ENCODE results near the gene ACSF3. TPM values are rescaled to one million over a fixed set of nuclear protein-coding genes. Genes with fewer than 3 reads are reported as not detected.
A peak's percentile ranks its signal among the peaks of the same experiment; 100 is the strongest.

Gene ACSF3
- total and polyA plus RNA-seq, 3 experiments from 2014 or later, result 35.5 to 43.9 (median 43.6) TPM

DNA sequence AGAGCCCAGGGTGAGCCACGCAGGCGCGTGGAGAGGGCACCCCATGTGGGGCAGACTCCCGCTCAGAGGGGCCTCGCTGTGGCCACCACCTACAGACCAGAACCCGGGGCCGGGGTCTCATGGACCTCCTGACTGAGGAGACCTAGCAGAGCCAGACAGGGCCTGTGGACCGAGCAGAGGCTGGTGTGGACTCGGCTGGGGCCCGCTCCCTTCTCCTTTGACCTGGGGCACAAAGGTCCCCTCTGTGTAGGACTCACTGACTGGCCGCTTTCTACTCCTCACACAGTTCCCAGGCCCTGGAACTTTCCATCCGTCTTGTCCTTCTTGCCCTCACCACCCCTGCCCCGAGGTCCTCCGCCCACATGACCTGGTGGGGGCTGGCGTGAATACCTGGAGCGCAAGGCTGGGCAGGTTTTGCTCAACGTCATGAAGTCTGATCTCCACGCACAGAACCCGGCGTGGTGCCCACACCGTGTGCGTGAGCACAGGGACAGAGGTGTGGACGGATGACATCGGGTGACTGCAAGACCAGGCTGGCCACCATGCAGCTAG, 44.7 kb upstream of the ACSF3 start:
- POLR2A ChIA-PET, result no interaction called here
- H3K27ac Mint-ChIP-seq, result no peak overlapping the region

DNA sequence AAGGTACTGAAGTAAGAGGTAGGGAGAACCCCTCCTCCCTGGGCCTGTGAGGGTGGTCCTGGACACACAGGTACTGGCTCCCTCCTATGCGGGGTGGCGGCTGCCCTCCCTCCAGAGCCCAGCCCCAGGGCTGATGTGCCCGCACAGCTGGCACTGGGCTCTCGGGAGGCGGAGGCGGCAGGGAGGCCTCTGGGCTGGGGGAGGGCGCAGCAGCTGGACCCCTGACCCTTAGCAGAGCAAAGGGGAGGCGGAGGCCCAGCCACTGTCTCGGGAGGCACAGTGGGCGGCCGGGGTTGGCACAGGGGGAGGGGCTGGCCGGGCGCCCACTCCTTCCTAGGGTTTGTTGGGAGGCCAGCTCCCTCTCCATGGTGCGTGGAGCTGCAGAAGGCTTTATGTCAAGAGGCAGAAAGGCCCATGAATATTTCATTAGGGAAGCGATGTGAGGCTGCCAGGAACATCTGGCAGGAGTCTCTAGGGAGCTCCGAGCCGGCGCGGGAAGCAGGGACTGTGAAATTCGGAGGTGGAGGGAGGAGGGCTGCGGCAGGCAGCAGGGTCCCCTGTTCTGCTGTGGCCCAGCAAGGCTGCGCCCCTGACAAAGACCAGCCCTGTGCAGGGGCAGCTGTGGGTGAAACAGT, 44.1 kb upstream of the ACSF3 start:
- Histone ChIP-seq H3K36me3 (ENCODE audit: insufficient read depth, low read length) (no peaks in the 10 kb centered on the region), H3K4me1 (ENCODE audit: insufficient read depth, low read length) (no peaks in the 10 kb centered on the region), H3K9me3 (ENCODE audit: low read length) (no peaks in the 10 kb centered on the region), H3K27me3 (ENCODE audit: insufficient read depth, low read length, poor library complexity, severe bottlenecking) (no peaks in the 10 kb centered on the region), H3K27ac (ENCODE audit: low read depth, low read length) (no peak overlapping the region), H3K4me3 (ENCODE audit: low read length) (no peak overlapping the region)
- Mint-ChIP-seq H3K36me3 (no peaks in the 10 kb centered on the region), H3K4me3 (no peak overlapping the region), H3K27me3 (peaks cover 0 to 4% of the 10 kb centered on the region in 2 donors), H3K27ac (no peak overlapping the region), H3K4me1 (no peaks in the 10 kb centered on the region), H3K9me3 (no peaks in the 10 kb centered on the region)
- ChIA-PET POLR2A (no interaction called here), CTCF (no interaction called here)
- DNase-seq, result peak in 1 of 5 donors; percentile 18

More for the DNA sequence above, 44.7 kb upstream of the ACSF3 start:
- no peaks in the 10 kb centered on the region for H3K9me3 ChIP-seq (ENCODE audit: low read length)
- no peak overlapping the region for H3K27ac ChIP-seq (ENCODE audit: low read depth, low read length)
- CTCF ChIA-PET, result no interaction called here
- peak in 1 of 5 donors; percentile 37 for DNase-seq
- Mint-ChIP-seq H3K27me3 (peaks cover 0 to 4% of the 10 kb centered on the region in 2 donors), H3K9me3 (no peaks in the 10 kb centered on the region), H3K36me3 (no peaks in the 10 kb centered on the region), H3K4me3 (no peak overlapping the region), H3K4me1 (no peaks in the 10 kb centered on the region)
- no peaks in the 10 kb centered on the region for H3K4me1 ChIP-seq (ENCODE audit: insufficient read depth, low read length)
- no peaks in the 10 kb centered on the region for H3K36me3 ChIP-seq (ENCODE audit: insufficient read depth, low read length)
- H3K4me3 ChIP-seq (ENCODE audit: low read length), result no peak overlapping the region
- H3K27me3 ChIP-seq (ENCODE audit: insufficient read depth, low read length, poor library complexity, severe bottlenecking), result no peaks in the 10 kb centered on the region

DNA sequence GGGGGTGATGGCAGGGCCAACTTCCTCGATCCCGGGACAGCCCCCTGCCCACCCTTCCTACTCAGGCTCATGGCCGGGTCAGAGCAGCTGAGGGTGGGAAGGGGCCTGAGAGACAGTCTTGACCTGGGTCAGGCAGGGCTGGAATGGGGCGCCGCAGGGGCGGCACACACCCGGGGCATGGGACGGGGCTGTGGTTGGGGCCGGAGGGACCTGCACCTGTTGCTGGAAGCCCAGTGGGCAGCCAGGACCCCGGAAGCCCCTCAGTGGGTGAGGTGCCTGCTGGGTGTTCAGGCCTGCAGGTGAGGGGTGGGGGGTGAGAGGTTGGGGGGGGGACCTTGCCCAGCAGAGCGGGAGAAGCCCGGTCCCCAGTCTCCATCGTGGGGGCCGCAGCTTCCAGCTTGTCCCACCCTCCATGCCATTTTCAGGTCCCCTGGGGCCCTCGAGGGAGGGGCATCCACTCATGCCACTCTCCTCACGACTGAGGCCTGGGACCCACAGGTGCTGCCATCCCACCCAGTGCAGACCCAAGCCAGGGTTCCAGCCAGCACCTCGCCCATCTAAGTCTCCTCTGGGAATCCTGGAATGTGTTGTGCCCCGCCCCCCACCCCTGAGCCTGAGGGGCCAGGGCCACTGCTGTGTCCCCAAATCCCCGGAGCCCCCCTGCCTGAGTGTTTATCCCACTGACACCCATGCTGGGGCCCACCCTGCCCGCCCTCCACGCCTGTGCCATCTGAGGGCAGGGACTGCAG, 43.4 kb upstream of the ACSF3 start:
- no peak for DNase-seq
- no peak overlapping the region for H3K27ac Mint-ChIP-seq
- Histone ChIP-seq H3K36me3 (ENCODE audit: insufficient read depth, low read length) (no peaks in the 10 kb centered on the region), H3K27me3 (ENCODE audit: insufficient read depth, low read length, poor library complexity, severe bottlenecking) (no peaks in the 10 kb centered on the region), H3K4me1 (ENCODE audit: insufficient read depth, low read length) (no peaks in the 10 kb centered on the region), H3K27ac (ENCODE audit: low read depth, low read length) (no peak overlapping the region), H3K4me3 (ENCODE audit: low read length) (no peak overlapping the region), H3K9me3 (ENCODE audit: low read length) (no peaks in the 10 kb centered on the region)
- ChIA-PET CTCF (no interaction called here), POLR2A (no interaction called here)
- no peaks in the 10 kb centered on the region for H3K36me3 Mint-ChIP-seq
- H3K27me3 Mint-ChIP-seq, result peaks cover 0 to 4% of the 10 kb centered on the region in 2 donors
- H3K4me3 Mint-ChIP-seq, result no peak overlapping the region
- H3K4me1 Mint-ChIP-seq, result no peaks in the 10 kb centered on the region
- no peaks in the 10 kb centered on the region for H3K9me3 Mint-ChIP-seq

DNA sequence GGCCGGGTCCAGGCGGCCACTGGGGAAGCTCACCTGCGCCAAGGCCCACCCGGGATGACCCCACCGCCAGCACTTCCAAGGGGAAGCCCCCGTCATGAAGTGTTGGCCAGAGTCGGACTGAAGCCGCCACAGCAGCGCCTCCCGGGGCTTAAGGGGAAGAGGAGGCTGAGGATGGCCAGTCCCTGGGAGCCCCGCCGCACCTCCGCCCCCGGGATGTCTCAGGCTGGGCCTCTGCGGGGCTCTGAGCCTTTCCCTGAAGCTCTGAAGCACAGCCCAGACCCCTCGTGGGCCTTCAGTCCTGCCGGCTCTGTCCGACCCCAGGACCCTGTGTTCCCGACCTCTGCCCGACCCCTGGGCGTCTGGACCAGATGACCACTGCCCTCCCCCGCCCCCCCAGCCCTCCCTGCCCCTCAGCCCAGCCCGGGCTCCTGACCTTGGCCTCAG, 42.8 kb upstream of the ACSF3 start:
- H3K27me3 ChIP-seq (ENCODE audit: insufficient read depth, low read length, poor library complexity, severe bottlenecking), result no peaks in the 10 kb centered on the region
- no peak overlapping the region for H3K27ac ChIP-seq (ENCODE audit: low read depth, low read length)
- no peak overlapping the region for H3K4me3 Mint-ChIP-seq
- no peak for DNase-seq
- no peaks in the 10 kb centered on the region for H3K9me3 Mint-ChIP-seq
- ChIA-PET POLR2A (no interaction called here), CTCF (no interaction called here)
- no peaks in the 10 kb centered on the region for H3K9me3 ChIP-seq (ENCODE audit: low read length)
- H3K36me3 Mint-ChIP-seq, result no peaks in the 10 kb centered on the region
- H3K4me1 Mint-ChIP-seq, result no peaks in the 10 kb centered on the region
- H3K4me1 ChIP-seq (ENCODE audit: insufficient read depth, low read length), result no peaks in the 10 kb centered on the region
- H3K4me3 ChIP-seq (ENCODE audit: low read length), result no peak overlapping the region
- H3K27me3 Mint-ChIP-seq, result peaks cover 0 to 3% of the 10 kb centered on the region in 2 donors
- no peak overlapping the region for H3K27ac Mint-ChIP-seq
- no peaks in the 10 kb centered on the region for H3K36me3 ChIP-seq (ENCODE audit: insufficient read depth, low read length)

DNA sequence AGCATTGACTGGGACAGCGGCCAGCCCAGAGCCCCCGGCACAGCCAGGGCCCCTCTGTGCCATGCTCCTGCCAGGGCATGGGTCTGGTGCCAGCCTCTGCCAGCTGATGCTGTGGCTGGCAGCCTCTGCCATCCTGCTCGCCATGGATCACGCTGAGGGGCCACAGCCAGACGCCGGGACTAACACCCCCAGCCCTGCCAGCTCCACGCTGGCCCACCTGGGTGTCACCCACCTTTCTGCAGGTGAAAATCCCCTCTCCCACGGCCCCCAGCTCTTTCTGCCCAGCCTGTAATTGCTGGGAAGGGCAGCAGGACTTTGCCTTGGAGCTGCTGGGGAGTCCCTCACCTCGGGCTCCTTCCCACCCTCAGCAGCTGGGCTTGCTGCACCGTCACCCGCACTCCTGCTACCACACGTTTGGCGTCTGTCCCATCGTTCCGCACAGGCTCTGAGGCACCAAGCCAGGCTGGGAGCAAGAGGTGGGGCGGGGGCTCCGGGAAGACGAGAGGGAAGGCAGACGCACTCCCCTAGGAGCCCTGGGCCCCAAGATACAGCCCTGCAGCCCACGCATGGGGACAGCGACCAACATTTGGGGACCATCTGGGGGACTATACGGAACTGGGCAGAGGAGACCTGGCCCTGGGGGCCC, 42.0 kb upstream of the ACSF3 start:
- Mint-ChIP-seq H3K9me3 (no peaks in the 10 kb centered on the region), H3K4me1 (no peaks in the 10 kb centered on the region), H3K4me3 (no peak overlapping the region), H3K27me3 (peaks cover 0 to 3% of the 10 kb centered on the region in 2 donors), H3K36me3 (no peaks in the 10 kb centered on the region), H3K27ac (no peak overlapping the region)
- ChIA-PET POLR2A (no interaction called here), CTCF (no interaction called here)
- no peaks in the 10 kb centered on the region for H3K4me1 ChIP-seq (ENCODE audit: insufficient read depth, low read length)
- H3K9me3 ChIP-seq (ENCODE audit: low read length), result no peaks in the 10 kb centered on the region
- no peak for DNase-seq
- no peak overlapping the region for H3K4me3 ChIP-seq (ENCODE audit: low read length)
- no peak overlapping the region for H3K27ac ChIP-seq (ENCODE audit: low read depth, low read length)
- H3K27me3 ChIP-seq (ENCODE audit: insufficient read depth, low read length, poor library complexity, severe bottlenecking), result no peaks in the 10 kb centered on the region
- no peaks in the 10 kb centered on the region for H3K36me3 ChIP-seq (ENCODE audit: insufficient read depth, low read length)

DNA sequence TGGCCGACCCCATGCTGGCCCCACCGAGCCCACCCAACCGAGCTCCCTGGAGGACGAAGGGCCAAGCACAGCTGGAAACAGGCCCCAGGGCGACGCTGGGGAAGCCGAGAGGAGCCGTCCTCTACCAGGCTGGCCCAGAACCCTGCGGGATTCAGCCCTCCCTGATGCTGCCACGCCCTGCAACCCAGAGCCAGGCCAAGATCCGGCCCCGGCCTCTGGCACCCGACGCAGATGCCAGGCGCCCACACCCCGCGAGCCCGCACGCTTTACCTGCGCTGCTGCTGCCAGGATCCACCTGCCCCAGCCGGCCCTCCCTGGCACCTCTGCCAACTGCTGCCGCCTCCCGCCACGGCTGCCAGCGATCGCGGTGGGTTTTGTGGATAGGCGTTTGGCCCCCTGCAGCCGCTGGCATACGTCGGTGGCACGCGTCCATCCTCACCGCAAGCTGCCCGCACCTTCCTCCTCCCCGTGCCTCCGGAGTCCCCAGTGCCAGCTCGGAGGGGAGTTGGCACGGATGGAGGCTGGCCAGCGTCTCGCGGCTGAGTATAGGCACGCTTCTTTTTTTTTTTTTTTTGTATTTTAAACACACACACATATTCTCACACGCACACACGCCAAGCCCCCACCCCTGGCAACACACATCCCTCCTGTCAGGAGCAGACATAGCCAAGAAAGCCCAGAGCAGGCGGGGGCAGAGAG, 41.3 kb upstream of the ACSF3 start:
- no peak overlapping the region for H3K4me3 ChIP-seq (ENCODE audit: low read length)

DNA sequence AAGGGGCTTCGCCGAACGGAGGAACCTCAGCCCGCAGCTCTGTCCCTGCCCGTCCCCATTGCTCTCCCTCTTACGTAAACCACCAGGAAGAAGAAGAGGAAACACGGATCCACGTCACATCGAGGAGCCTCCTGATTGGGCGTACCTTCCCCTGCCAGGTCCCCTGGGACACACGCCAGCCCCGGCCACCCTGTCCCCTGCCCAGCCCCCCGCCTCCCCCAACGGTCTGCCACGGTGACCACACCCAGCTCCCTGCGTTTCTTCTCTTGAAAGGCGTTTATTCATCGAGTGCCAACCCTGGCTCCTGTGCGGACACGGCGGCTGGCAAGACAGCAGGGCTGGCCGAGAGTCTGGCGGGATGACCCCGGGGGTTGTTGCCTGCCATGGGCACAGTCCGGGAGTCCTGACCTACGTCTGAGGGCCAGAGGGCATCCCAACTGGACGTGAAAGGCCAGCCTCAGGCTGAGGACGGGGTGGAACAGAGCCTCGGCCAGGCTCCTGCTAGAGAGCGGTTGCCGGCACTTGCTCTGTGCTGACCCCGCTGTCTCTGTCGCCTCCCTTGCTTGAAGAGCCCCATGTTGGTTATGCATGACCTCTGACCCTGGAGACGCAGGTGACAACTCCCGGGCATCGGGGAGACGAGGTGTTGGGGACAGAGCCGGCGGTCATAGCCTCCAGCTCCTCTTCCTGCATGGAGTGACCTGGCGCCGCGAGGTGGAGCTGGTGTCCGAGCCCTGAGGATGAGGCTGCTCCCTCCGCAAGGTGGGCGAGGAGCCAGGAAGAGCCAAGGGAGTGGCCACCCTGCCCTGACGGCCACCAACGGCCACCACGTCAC, 40.5 kb upstream of the ACSF3 start:
- Histone ChIP-seq H3K27ac (ENCODE audit: low read depth, low read length) (no peak overlapping the region), H3K27me3 (ENCODE audit: insufficient read depth, low read length, poor library complexity, severe bottlenecking) (no peaks in the 10 kb centered on the region), H3K4me1 (ENCODE audit: insufficient read depth, low read length) (no peaks in the 10 kb centered on the region), H3K4me3 (ENCODE audit: low read length) (no peak overlapping the region), H3K36me3 (ENCODE audit: insufficient read depth, low read length) (no peaks in the 10 kb centered on the region), H3K9me3 (ENCODE audit: low read length) (no peaks in the 10 kb centered on the region)
- H3K27ac Mint-ChIP-seq, result peak overlapping the region in 4 of 8 donors; percentile 45 to 94 (median 73)
- ChIA-PET POLR2A (no interaction called here), CTCF (no interaction called here)
- no peaks in the 10 kb centered on the region for H3K36me3 Mint-ChIP-seq
- H3K4me1 Mint-ChIP-seq, result no peaks in the 10 kb centered on the region
- H3K4me3 Mint-ChIP-seq, result peak overlapping the region in 5 of 7 donors; percentile 49 to 75 (median 66)
- H3K27me3 Mint-ChIP-seq, result peaks cover 0 to 1% of the 10 kb centered on the region in 2 donors
- peaks cover 0 to 2% (median 0%) of the 10 kb centered on the region in 5 donors for H3K9me3 Mint-ChIP-seq
- no peak for DNase-seq

More for the DNA sequence above, 41.3 kb upstream of the ACSF3 start:
- Mint-ChIP-seq H3K36me3 (no peaks in the 10 kb centered on the region), H3K9me3 (no peaks in the 10 kb centered on the region), H3K27ac (peak overlapping the region in 4 of 8 donors; percentile 45 to 94 (median 73)), H3K4me3 (peak overlapping the region in 5 of 7 donors; percentile 49 to 75 (median 66)), H3K27me3 (peaks cover 0 to 2% of the 10 kb centered on the region in 2 donors), H3K4me1 (no peaks in the 10 kb centered on the region)
- Histone ChIP-seq H3K9me3 (ENCODE audit: low read length) (no peaks in the 10 kb centered on the region), H3K4me1 (ENCODE audit: insufficient read depth, low read length) (no peaks in the 10 kb centered on the region), H3K27me3 (ENCODE audit: insufficient read depth, low read length, poor library complexity, severe bottlenecking) (no peaks in the 10 kb centered on the region), H3K36me3 (ENCODE audit: insufficient read depth, low read length) (no peaks in the 10 kb centered on the region), H3K27ac (ENCODE audit: low read depth, low read length) (no peak overlapping the region)
- no peak for DNase-seq
- ChIA-PET POLR2A (no interaction called here), CTCF (no interaction called here)
